H1 (cell line): ENCODE data around the gene LVRN.

ENCODE experiments used
- CHD2 ChIP-seq: IDR thresholded peaks from 2 replicates; pipeline ENCODE4 v1.6.1; 2012; ENCODE audit warnings: low read length, improper control_type of control experiment
- CREB1 ChIP-seq: IDR thresholded peaks from 2 replicates; pipeline ENCODE4 v1.6.1; 2012; ENCODE audit warnings: inconsistent platforms
- HDAC2 ChIP-seq, 2 experiments: fragments of 300-600 bp in 1 of 2; sonication (generic) in 1 of 2; IDR thresholded peaks; 2 replicates each; pipeline ENCODE4 v1.6.1; 2011 to 2012; ENCODE audit warnings: low read depth in 2 of 2, low read length in 2 of 2, mild to moderate bottlenecking in 2 of 2, moderate library complexity in 2 of 2, borderline replicate concordance in 1 of 2, inconsistent platforms in 1 of 2
- RBBP5 ChIP-seq: IDR thresholded peaks from 2 replicates; pipeline ENCODE4 v1.7.1; 2012; ENCODE audit warnings: low read depth, mild to moderate bottlenecking, inconsistent platforms, low read length, moderate library complexity, borderline replicate concordance
- SUZ12 ChIP-seq: fragments of 200-600 bp; sonication (generic); IDR thresholded peaks from 2 replicates; pipeline ENCODE4 v1.6.1; 2012; ENCODE audit warnings: mild to moderate bottlenecking, inconsistent platforms, low read length, moderate library complexity, mixed read lengths
- TAF1 ChIP-seq: IDR thresholded peaks from 2 replicates; pipeline ENCODE4 v1.6.1; 2011; ENCODE audit warnings: mild to moderate bottlenecking, low read depth, low read length
- TF ChIP-seq, protein P1 (sequence below), 3 experiments: IDR thresholded peaks; 1 replicate in 2 of 3; 2 replicates in 1 of 3; pipeline versions ENCODE4 v1.5.1 to v1.6.1; 2011; ENCODE audit warnings: low read length in 3 of 3, mild to moderate bottlenecking in 3 of 3, inconsistent platforms in 2 of 3, low read depth in 1 of 3, moderate library complexity in 1 of 3; ENCODE audit not compliant: insufficient read depth in 1 of 3; ENCODE audit errors: control extremely low read depth in 1 of 3

DNA sequence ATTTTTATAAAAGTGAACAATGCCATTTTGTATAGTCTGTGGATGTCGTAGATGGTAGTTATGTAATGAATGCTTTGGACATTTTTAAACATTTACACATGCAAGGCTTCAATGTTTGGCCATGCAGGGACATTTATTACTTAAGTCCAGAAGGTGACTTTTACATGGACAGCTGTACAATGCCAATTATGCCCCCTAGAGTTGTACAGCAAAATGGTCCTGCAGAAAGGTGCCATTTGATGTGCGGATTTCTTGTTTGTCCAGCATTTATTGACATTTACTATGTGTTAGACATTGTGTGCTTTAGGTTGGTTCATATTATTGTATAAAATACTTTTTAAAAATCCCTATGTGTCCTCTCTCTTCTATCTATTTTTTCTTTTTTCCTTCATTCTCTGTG, 100.1 kb downstream of the LVRN start:
- TF ChIP-seq SUZ12: no peak
- TF ChIP-seq TAF1: no peak
- no peak for TF ChIP-seq CHD2
- TF ChIP-seq CREB1: no peak
- TF ChIP-seq, protein P1, sequence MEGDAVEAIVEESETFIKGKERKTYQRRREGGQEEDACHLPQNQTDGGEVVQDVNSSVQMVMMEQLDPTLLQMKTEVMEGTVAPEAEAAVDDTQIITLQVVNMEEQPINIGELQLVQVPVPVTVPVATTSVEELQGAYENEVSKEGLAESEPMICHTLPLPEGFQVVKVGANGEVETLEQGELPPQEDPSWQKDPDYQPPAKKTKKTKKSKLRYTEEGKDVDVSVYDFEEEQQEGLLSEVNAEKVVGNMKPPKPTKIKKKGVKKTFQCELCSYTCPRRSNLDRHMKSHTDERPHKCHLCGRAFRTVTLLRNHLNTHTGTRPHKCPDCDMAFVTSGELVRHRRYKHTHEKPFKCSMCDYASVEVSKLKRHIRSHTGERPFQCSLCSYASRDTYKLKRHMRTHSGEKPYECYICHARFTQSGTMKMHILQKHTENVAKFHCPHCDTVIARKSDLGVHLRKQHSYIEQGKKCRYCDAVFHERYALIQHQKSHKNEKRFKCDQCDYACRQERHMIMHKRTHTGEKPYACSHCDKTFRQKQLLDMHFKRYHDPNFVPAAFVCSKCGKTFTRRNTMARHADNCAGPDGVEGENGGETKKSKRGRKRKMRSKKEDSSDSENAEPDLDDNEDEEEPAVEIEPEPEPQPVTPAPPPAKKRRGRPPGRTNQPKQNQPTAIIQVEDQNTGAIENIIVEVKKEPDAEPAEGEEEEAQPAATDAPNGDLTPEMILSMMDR (IDR thresholded peaks at IDR 0.05; ENCODE audit: control extremely low read depth in 1 of 3, insufficient read depth in 1 of 3, low read depth in 1 of 3, low read length in 3 of 3): no peak
- TF ChIP-seq RBBP5: no peak
- no peak for TF ChIP-seq HDAC2 (IDR thresholded peaks at IDR 0.05; ENCODE audit: borderline replicate concordance in 1 of 2, low read depth in 2 of 2, low read length in 2 of 2)
